Ishikawa (cell line): ENCODE results near the gene TXNIP.
A peak's percentile ranks its signal among the peaks of the same experiment; 100 is the strongest.

Experiments used
- CEBPB ChIP-seq: IDR thresholded peaks from 2 replicates; pipeline ENCODE4 v1.6.1; 2012
- CREB1 ChIP-seq: IDR thresholded peaks from 2 replicates; pipeline ENCODE4 v1.6.1; 2012; ENCODE audit warnings: low read depth
- EGR1 ChIP-seq: IDR thresholded peaks from 2 replicates; pipeline ENCODE4 v1.6.1; 2012
- EP300 ChIP-seq: IDR thresholded peaks from 2 replicates; pipeline ENCODE4 v1.6.1; 2012; ENCODE audit warnings: borderline replicate concordance
- FOXM1 ChIP-seq: IDR thresholded peaks from 2 replicates; pipeline ENCODE4 v1.6.1; 2012; ENCODE audit warnings: low read depth, borderline replicate concordance
- NFIC ChIP-seq: IDR thresholded peaks from 2 replicates; pipeline ENCODE4 v1.6.1; 2012
- RAD21 ChIP-seq: IDR thresholded peaks from 2 replicates; pipeline ENCODE4 v1.6.1; 2012; ENCODE audit warnings: low read depth
- TAF1 ChIP-seq: IDR thresholded peaks from 2 replicates; pipeline ENCODE4 v1.6.1; 2012; ENCODE audit warnings: low read depth, mild to moderate bottlenecking
- TCF12 ChIP-seq: IDR thresholded peaks from 2 replicates; pipeline ENCODE4 v1.6.1; 2012; ENCODE audit warnings: low read depth
- TEAD4 ChIP-seq: IDR thresholded peaks from 2 replicates; pipeline ENCODE4 v1.6.1; 2012
- YY1 ChIP-seq: IDR thresholded peaks from 2 replicates; pipeline ENCODE4 v1.6.1; 2012; ENCODE audit warnings: low read depth
- ZBTB7A ChIP-seq: IDR thresholded peaks from 2 replicates; pipeline ENCODE4 v1.6.1; 2012; ENCODE audit warnings: low read depth
- TF ChIP-seq, protein P1 (sequence below): IDR thresholded peaks from 2 replicates; pipeline ENCODE4 v1.6.1; 2012; ENCODE audit warnings: low read depth, mild to moderate bottlenecking
- TF ChIP-seq, protein P2 (sequence below): IDR thresholded peaks from 2 replicates; pipeline ENCODE4 v1.6.1; 2012
- TF ChIP-seq, protein P3 (sequence below): IDR thresholded peaks from 2 replicates; pipeline ENCODE4 v1.6.1; 2012

Gene TXNIP

DNA sequence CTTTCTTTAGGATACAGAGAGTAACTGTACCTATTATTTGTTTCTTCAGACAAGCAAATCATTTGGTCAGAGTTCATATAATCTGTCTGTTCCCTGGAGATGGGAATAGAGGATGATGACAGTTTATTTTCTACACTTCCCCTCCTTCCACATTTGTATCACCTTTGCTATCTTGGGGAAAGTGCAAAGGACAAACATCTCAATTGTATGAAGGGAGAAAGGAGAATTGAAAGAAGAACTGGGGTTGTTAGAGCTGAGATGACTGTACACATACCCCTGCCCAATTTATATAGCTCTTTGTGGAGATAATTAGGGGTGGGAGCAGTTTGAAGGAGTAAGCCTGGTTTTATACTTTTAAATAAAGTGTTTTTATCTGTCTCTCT, 17.9 kb downstream of the TXNIP start:
- TF ChIP-seq TEAD4: no peak
- TF ChIP-seq, protein P1, sequence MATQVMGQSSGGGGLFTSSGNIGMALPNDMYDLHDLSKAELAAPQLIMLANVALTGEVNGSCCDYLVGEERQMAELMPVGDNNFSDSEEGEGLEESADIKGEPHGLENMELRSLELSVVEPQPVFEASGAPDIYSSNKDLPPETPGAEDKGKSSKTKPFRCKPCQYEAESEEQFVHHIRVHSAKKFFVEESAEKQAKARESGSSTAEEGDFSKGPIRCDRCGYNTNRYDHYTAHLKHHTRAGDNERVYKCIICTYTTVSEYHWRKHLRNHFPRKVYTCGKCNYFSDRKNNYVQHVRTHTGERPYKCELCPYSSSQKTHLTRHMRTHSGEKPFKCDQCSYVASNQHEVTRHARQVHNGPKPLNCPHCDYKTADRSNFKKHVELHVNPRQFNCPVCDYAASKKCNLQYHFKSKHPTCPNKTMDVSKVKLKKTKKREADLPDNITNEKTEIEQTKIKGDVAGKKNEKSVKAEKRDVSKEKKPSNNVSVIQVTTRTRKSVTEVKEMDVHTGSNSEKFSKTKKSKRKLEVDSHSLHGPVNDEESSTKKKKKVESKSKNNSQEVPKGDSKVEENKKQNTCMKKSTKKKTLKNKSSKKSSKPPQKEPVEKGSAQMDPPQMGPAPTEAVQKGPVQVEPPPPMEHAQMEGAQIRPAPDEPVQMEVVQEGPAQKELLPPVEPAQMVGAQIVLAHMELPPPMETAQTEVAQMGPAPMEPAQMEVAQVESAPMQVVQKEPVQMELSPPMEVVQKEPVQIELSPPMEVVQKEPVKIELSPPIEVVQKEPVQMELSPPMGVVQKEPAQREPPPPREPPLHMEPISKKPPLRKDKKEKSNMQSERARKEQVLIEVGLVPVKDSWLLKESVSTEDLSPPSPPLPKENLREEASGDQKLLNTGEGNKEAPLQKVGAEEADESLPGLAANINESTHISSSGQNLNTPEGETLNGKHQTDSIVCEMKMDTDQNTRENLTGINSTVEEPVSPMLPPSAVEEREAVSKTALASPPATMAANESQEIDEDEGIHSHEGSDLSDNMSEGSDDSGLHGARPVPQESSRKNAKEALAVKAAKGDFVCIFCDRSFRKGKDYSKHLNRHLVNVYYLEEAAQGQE: no peak
- TF ChIP-seq EGR1: no peak
- no peak for TF ChIP-seq EP300
- TF ChIP-seq, protein P2, sequence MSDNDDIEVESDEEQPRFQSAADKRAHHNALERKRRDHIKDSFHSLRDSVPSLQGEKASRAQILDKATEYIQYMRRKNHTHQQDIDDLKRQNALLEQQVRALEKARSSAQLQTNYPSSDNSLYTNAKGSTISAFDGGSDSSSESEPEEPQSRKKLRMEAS: no peak

DNA sequence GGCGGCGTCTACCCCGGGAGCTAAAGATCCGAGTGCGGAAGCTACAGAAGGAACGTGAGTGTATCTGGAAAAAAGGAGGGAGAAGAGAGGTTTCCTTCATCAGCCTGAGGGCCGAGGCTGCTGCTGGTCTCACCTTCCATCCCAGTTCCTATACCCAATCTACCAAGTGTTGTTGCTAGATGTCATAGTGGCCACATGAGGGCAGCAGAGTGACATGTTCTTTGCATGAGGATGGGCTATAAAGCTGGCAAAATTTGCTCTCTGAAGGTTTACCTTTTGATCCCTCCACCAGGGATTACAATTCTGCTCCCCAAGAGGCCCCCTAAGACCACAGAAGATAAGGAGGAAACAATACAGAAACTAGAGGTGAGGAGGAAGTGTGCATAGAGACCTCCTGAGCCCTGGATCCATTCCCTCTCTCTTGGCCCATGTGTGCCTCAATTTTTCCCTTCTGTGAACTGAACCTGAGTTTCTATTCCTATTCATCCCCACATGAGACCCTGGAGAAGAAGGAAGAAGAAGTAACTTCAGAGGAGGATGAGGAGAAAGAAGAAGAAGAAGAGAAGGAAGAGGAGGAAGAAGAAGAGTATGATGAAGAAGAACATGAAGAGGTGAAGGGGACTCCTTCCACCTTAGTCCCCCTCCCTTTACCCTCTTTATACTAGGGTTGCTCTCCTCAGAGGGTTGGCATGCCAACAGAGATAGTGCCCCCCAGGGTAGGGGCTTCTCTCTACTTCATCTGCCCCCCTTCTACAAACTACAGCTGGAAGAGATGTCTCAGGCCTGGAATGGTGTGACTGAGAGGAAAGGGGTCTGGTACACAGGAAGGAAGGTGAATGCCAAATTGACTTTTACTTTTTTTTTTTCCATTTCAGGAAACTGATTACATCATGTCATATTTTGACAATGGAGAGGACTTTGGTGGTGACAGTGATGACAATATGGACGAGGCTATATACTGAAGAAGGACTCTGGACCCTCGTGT, 18.6 kb downstream of the TXNIP start:
- TF ChIP-seq EGR1: no peak
- TF ChIP-seq, protein P2: no peak
- peak; percentile 92 for TF ChIP-seq RAD21
- no peak for TF ChIP-seq FOXM1

DNA sequence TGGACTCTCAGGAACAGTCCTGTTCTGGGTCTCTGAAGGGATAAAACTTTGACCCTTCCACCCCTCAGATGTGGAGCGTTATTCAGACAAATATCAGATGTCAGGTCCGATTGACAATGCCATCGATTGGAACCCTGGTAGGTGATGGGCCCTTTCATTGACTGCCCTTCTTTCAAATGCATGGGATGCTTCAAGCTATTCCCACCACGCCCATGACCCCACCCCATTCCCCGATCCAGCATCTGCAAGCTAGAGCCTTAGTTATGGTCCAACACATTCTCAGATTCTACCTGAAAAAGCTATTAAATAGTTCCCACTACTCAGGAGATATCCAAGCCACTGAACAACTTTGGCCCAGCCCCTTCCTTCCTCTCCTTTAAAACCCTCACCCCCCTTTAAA, 19.4 kb downstream of the TXNIP start:
- TF ChIP-seq TEAD4 (no peak), CREB1 (no peak), NFIC (no peak), ZBTB7A (no peak), CEBPB (no peak), RAD21 (no peak), FOXM1 (no peak), TAF1 (no peak), TCF12 (no peak), EP300 (no peak)
- TF ChIP-seq, protein P1: no peak
- TF ChIP-seq, protein P2: no peak
- TF ChIP-seq, protein P3, sequence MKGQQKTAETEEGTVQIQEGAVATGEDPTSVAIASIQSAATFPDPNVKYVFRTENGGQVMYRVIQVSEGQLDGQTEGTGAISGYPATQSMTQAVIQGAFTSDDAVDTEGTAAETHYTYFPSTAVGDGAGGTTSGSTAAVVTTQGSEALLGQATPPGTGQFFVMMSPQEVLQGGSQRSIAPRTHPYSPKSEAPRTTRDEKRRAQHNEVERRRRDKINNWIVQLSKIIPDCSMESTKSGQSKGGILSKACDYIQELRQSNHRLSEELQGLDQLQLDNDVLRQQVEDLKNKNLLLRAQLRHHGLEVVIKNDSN: no peak

DNA sequence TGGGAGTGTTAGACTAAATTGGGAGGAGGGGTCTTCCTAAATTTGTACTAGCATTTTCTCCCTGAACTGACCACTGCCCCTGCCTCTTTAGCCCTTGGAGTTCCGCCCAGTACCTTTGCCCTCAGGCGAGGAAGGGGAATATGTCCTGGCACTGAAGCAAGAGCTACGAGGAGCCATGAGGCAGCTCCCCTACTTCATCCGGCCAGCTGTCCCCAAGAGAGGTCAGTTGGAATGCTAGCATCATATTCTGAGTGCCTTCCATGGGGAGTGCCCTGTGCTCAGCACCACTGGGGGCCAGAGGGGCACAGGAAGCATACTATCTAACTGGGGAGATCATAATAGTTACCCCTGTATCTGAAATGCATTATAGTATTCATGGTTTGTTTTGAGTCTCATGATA, 21.2 kb downstream of the TXNIP start:
- no peak for TF ChIP-seq TEAD4
- no peak for TF ChIP-seq CREB1
- TF ChIP-seq EGR1: no peak
- TF ChIP-seq, protein P3: no peak

DNA sequence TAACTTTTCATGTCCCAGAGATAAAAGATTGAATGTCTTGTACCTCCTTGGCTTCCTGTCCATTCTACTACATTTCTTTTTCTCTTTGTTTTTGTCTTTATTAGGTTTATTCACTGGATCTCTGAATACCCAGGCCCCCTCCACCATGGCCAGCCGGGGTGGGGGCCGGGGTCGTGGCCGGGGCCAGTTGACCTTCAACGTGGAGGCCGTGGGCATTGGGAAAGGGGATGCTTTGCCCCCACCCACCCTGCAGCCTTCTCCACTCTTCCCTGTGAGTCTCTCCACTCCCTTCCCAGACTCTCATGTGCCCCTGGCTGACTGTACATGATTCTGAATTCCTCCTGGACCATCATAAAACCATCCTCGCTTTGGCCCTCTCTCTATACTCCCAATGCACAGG, 21.7 kb downstream of the TXNIP start:
- TF ChIP-seq CREB1 (no peak), YY1 (no peak), ZBTB7A (no peak), NFIC (no peak), EP300 (no peak), TAF1 (no peak), TEAD4 (no peak), CEBPB (no peak)
- TF ChIP-seq, protein P2: no peak

DNA sequence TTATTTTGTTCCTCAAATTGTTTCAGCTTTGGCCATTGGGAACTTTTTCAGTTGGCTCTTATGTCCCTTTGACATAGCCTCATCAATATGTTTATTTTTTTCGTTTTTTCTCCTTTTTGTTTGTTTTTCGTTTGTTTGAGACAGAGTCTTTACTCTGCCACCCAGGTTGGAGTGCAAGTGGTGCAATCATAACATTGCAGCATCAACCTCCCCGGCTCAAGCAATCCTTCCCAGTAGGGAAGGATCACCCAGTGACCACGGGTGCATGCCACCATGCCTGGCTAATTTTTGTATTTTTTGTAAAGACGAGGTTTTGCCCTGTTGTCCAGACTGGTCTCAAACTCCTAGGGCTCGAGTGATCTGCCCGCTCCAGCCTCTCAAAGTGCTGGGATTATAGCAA, 23.8 kb downstream of the TXNIP start:
- TF ChIP-seq FOXM1 (no peak), EGR1 (no peak), NFIC (no peak), TEAD4 (no peak), TAF1 (no peak), YY1 (no peak), ZBTB7A (no peak), TCF12 (no peak), CREB1 (no peak), CEBPB (no peak), RAD21 (no peak), EP300 (no peak)
- TF ChIP-seq, protein P1: no peak
- TF ChIP-seq, protein P3: no peak
- TF ChIP-seq, protein P2: no peak
